ENCODE results near the gene EXT2.

The EXT2 gene

GRCh38 chr11:44147751-44148150 lies 52.3 kb downstream of the EXT2 start:
- no peak for TF ChIP-seq POLR2A (IDR thresholded peaks at IDR 0.05; ENCODE audit: low read depth, low read length)
- FAIRE-seq = no peak
- DNase-seq (ENCODE audit: insufficient read length, low spot score) = no peak

DNA sequence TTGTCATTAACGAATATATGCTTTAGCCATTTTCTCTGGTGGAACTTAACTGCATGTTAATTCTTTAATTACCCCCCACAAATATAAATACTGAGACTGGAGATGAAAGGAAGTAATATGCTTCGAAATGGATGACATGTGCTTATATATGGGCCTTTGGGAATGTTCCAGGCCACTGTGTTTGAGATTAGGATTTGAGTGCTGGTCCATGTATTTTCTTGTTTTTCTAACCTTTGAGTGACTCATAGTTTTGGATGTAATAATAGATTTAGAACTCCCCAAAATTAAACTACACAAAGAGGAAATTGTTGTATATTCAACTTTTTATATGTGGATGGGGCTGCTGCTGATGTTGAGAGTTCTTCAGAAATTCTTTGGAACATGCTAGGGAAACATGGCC lies 54.2 kb downstream of the EXT2 start:
- FAIRE-seq (peak; percentile 6), DNase-seq (ENCODE audit: insufficient read length, low spot score) (no peak)
- TF ChIP-seq POLR2A (IDR thresholded peaks at IDR 0.05; ENCODE audit: low read depth, low read length) = no peak

- no peak for TF ChIP-seq POLR2A (IDR thresholded peaks at IDR 0.05; ENCODE audit: low read depth, low read length)
- FAIRE-seq (no peak), DNase-seq (ENCODE audit: insufficient read length, low spot score) (no peak)
Measured at GRCh38 chr11:44150401-44150800, 54.9 kb downstream of the EXT2 start.

DNA sequence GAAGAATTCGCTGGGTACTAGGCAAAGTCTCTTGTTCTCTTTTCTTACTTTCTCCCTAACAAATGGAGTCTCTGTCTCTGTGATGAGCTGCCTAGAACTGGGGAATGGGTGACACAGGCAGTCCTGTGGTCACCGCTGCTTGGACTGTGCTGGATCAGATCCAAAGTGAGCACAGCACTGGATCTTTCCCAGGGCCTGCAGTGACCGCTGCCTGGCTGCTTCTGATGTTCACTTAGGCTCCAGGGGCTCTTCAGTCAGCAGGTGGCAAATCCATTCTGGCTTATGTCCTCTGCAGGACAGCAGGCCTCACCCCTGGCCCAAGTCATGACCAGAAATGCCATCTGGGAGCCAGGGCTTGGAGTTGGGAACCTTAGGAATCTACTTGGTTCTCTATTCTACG lies 61.5 kb downstream of the EXT2 start:
- TF ChIP-seq POLR2A (IDR thresholded peaks at IDR 0.05; ENCODE audit: low read depth, low read length) = no peak
- FAIRE-seq = no peak

DNA sequence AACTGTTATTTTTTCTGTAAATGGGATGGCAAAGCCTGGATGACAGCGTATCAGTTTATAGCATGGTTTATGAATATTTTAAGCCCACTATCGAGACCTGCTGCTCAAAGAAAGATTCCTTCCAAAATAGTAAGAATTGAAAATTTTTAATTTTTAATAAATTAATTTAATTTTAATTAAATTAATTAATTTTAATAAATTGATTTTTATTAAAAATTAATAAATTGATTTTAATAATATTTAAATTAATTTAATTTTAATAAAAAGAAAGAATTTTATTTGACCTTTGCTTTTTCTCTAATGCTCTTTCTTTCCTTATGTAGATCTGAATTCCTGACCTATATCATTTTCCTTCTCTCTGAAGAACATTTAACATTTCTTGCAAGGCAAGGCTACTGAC lies 62.9 kb downstream of the EXT2 start:
- no peak for DNase-seq (ENCODE audit: insufficient read length, low spot score)
- TF ChIP-seq POLR2A (IDR thresholded peaks at IDR 0.05; ENCODE audit: low read depth, low read length) = no peak
- FAIRE-seq = no peak

More for the DNA sequence above, 61.5 kb downstream of the EXT2 start:
- DNase-seq (ENCODE audit: insufficient read length, low spot score) = no peak

DNA sequence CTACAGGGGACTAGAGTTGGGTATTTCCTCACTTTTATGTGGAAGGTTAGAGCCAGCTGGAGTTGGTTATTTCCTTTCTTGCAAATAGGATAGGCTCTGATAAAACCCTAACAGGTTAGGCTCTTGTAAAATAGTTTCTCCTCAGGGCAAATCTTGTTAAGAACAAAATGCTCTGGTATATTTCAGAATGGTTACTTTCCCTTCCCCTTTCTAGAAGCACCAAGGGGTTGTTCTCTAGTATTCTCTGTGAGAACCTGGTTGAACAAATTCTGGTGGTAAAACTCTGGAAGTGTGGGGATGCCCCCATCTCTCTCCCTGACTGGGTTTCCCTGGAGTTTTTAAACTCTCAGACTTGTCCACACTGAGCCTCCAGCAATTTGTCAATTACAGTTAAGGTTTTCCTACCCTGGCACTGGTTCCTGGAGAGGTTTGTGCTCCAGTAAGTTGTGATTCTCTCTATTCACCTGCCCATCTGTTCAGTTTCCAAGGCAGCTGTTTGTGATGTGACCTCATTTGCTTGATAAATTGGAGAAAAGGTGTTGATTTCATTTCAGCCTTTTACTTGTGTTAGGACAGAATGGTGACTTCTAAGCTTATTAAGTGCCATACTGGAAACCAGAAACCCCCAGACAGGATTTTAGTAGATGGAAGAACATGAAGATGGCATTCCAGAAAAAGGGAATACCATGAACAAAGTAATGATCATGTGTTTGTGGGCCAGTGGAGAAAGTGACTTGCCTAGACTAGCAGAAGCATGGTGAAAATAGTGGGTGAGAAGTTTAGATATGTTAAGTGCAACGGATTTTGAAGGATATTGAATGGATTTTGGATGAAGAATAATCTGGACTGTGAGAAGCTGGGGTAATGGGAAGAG lies 64.6 kb downstream of the EXT2 start:
- DNase-seq (ENCODE audit: insufficient read length, low spot score) (no peak), FAIRE-seq (peak; percentile 11)
- no peak for TF ChIP-seq POLR2A (IDR thresholded peaks at IDR 0.05; ENCODE audit: low read depth, low read length)

DNA sequence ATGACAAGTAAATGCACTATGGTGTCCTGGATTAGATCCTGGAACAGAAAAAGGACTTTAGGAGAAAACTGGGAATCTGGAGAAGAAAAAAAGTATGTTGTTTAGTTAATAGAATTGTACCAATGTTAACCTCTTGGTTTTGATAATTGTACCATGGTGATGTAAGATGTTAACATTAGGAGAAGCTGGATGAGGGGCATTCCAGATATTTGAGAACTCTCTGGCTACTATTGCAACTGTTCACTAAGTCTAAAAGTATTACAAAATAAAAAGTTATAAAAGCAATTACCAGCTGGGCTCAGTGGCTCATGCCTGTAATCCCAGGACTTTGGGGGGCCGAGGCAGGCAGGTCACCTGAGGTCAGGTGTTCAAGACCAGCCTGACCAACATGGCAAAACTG lies 66.5 kb downstream of the EXT2 start:
- FAIRE-seq (no peak), DNase-seq (ENCODE audit: insufficient read length, low spot score) (no peak)
- TF ChIP-seq POLR2A (IDR thresholded peaks at IDR 0.05; ENCODE audit: low read depth, low read length) = no peak

GRCh38 chr11:44162662-44163061 lies 67.2 kb downstream of the EXT2 start:
- DNase-seq (ENCODE audit: insufficient read length, low spot score) (no peak), FAIRE-seq (no peak)
- no peak for TF ChIP-seq POLR2A (IDR thresholded peaks at IDR 0.05; ENCODE audit: low read depth, low read length)

DNA sequence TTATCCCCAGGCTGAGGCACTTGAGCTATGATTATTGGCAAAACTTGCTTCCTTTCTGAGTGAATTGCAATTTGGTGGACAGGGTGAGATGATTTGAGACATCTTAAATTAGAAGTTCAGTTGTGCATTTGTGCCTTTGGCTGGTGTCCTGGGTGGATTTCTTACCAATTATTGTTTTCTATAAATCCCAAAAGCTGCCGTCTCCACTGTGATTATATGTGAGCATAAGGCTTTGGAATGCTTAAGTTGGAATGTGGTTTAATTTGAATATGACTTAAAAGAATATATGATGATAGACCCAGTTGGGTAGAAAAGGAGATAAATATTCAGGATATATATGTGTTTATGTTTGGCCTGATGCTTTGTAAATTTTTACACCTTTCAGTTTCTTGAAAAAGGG lies 70.0 kb downstream of the EXT2 start:
- DNase-seq (ENCODE audit: insufficient read length, low spot score) (no peak), FAIRE-seq (no peak)
- no peak for TF ChIP-seq POLR2A (IDR thresholded peaks at IDR 0.05; ENCODE audit: low read depth, low read length)

DNA sequence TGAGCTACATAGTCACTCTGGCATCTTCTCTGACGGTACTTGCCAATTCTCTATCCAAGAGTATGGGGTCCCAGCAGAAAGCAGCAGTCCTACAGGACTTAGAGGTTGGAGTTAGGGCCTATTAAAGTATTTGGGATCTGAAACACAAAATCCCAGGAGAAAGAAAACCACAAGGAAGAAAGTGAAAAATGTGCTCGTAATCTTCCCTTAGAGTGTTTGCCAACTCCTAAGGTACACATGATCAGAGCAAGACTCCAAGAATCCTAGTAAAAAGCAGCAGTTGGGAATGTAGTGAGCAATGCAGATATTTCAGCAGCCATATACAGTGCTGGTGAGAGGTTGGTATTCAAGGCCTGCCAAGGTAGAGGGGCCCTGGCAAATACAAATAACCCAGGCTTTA lies 71.6 kb downstream of the EXT2 start:
- TF ChIP-seq POLR2A (IDR thresholded peaks at IDR 0.05; ENCODE audit: low read depth, low read length) = no peak

GRCh38 chr11:44171518-44171917 lies 76.0 kb downstream of the EXT2 start:
- FAIRE-seq (no peak), DNase-seq (ENCODE audit: insufficient read length, low spot score) (no peak)
- no peak for TF ChIP-seq POLR2A (IDR thresholded peaks at IDR 0.05; ENCODE audit: low read depth, low read length)

More for the DNA sequence above, 71.6 kb downstream of the EXT2 start:
- peak; percentile 65 for FAIRE-seq
- no peak for DNase-seq (ENCODE audit: insufficient read length, low spot score)

DNA sequence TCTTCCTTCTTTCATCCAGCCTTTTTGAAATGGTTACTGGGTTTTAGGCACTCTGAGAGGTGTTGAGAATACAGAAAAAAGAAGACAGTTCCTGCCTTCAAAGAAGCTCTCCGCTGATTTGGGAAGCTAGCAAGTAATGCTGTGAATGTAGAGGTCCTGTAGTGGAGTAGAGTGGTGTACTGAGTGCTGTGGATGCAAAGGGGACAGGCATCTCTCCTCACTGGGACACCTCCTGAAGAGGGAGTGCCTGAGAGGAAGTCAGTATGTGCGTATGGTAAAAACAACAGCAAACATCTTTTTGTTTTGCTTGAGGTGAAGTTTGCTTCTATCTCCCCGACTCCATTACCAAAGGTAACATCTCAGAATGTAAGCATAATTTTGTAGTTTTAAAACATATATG lies 77.5 kb downstream of the EXT2 start:
- FAIRE-seq (no peak), DNase-seq (ENCODE audit: insufficient read length, low spot score) (no peak)
- no peak for TF ChIP-seq POLR2A (IDR thresholded peaks at IDR 0.05; ENCODE audit: low read depth, low read length)

GRCh38 chr11:44174842-44175241 lies 79.4 kb downstream of the EXT2 start:
- no peak for TF ChIP-seq POLR2A (IDR thresholded peaks at IDR 0.05; ENCODE audit: low read depth, low read length)
- FAIRE-seq = no peak
- no peak for DNase-seq (ENCODE audit: insufficient read length, low spot score)

DNA sequence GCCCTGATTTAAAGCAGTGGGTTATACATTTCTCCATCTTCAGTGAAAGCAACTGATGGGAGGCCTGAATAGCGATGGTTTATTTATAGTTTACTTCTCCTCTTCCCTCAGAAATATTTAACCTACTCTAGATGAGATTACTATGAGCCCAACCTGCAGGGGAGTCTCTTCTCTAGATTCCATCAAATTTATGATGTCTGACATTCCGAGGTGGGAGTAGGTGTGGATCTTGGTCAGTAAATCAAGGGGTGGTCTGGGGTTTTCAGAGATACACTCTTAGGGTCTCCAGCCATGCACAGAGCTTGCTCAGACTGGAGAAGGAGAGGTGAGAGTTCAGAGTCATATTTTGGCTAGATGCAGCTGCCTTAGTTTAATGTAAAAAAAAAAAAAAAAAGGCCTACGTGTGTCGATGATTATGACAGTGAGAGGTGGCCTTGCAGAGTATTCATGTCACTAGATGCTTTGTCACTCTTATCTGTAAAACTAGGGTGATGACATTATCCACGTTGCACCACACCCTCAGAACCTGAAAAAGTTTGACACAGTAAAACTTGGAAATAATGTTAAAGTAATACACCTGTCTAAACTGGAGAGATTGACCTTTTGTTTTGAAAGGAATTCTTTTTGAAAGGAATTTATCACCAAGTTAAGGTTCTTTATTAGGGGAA lies 81.2 kb downstream of the EXT2 start:
- DNase-seq (ENCODE audit: insufficient read length, low spot score) (no peak), FAIRE-seq (no peak)
- TF ChIP-seq POLR2A (IDR thresholded peaks at IDR 0.05; ENCODE audit: low read depth, low read length) = no peak

GRCh38 chr11:44177905-44178304 lies 82.4 kb downstream of the EXT2 start:
- no peak for TF ChIP-seq POLR2A (IDR thresholded peaks at IDR 0.05; ENCODE audit: low read depth, low read length)
- FAIRE-seq (peak; percentile 52), DNase-seq (ENCODE audit: insufficient read length, low spot score) (no peak)

All from H54 (cell line).